K562 (cell line): ENCODE data around the gene MPHOSPH6. TPM values are rescaled to one million over a fixed set of nuclear protein-coding genes. Genes with fewer than 3 reads are reported as not detected.

Experiments
- ATAC-seq: fragments of 200-7000 bp; cut with Tn5 transposase; 3 replicates; pipeline ENCODE4 v1.9.1; 2020; ENCODE audit warnings: moderate library complexity
- BruUV-seq: library from RNA; stranded (reverse); fragments of 400-500 nt; replicated peaks from 2 replicates; lab custom pipeline; 2021; lab: Mats Ljungman, UMichigan
- CTCF ChIA-PET: fragments of 300-600 bp; formaldehyde crosslinking; extraction: SDS; loops from one replicate; lab custom pipeline; 2021; ENCODE audit warnings: low intra/inter-chr PET ratio; lab: Yijun Ruan, JAX
- POLR2A ChIA-PET: fragments of 300-600, 350-650 bp; sonication (Branson Sonifier 250); formaldehyde crosslinking; extraction: SDS; loops from one replicate; lab custom pipeline; 2021; ENCODE audit warnings: antibody characterized with exemption, inconsistent platforms; lab: Yijun Ruan, JAX
- DNase-seq, 4 experiments: peaks; one replicate each; pipeline versions ENCODE4 v3.0.0 to v3.0.0-alpha.2; 2011 to 2018; ENCODE audit warnings: low spot score in 3 of 4, mixed read lengths in 3 of 4; ENCODE audit errors: extremely low read depth in 1 of 4
- FAIRE-seq: peaks from 2 replicates; lab custom pipeline; 2011; peaks lifted over from hg19 to GRCh38; lab: Jason Lieb, UNC
- H2AFZ ChIP-seq: 2 replicates; pipeline ENCODE4 v1.6.0; 2011; ENCODE audit warnings: low read depth, low read length, control low read depth, inconsistent platforms
- H3K27ac ChIP-seq: fragments of 200-600 bp; 3 replicates; pipeline ENCODE4 v1.8.0; 2011; ENCODE audit warnings: low read depth, mild to moderate bottlenecking, control low read depth, inconsistent platforms, low read length, moderate library complexity, mixed read lengths; ENCODE audit errors: extremely low read depth
- H3K27me3 ChIP-seq, 2 experiments: fragments of 300-600 bp in 1 of 2; 2 replicates in 1 of 2; 3 replicates in 1 of 2; pipeline versions ENCODE4 v1.6.0 to v1.8.0; 2011; ENCODE audit warnings: inconsistent platforms in 2 of 2, low read length in 2 of 2, mild to moderate bottlenecking in 1 of 2, mixed read lengths in 1 of 2, moderate library complexity in 1 of 2; ENCODE audit not compliant: control insufficient read depth in 2 of 2, insufficient read depth in 2 of 2
- H3K36me3 ChIP-seq: fragments of 300-600 bp; 3 replicates; pipeline ENCODE4 v1.8.0; 2011; ENCODE audit warnings: mild to moderate bottlenecking, low read length, inconsistent platforms; ENCODE audit not compliant: control insufficient read depth, insufficient read depth
- H3K4me1 ChIP-seq, 2 experiments: fragments of 200-600 bp in 1 of 2; replicated peaks in 1 of 2; 2 replicates in 1 of 2; 3 replicates in 1 of 2; pipeline versions ENCODE4 v1.5.1 to v1.8.0; 2011; ENCODE audit warnings: inconsistent platforms in 2 of 2, low read length in 2 of 2, mild to moderate bottlenecking in 1 of 2, mixed read lengths in 1 of 2, moderate library complexity in 1 of 2; ENCODE audit not compliant: control insufficient read depth in 2 of 2, insufficient read depth in 2 of 2
- H3K4me2 ChIP-seq: 2 replicates; pipeline ENCODE4 v1.6.1; 2011; ENCODE audit warnings: low read length, control low read depth, inconsistent platforms, mixed read lengths; ENCODE audit not compliant: insufficient read depth
- H3K4me3 ChIP-seq: fragments of 200-600 bp; sonication (generic), shearing (Covaris generic); 2 replicates; pipeline ENCODE4 v1.5.1; 2016; ENCODE audit warnings: control low read depth, inconsistent platforms
- H3K79me2 ChIP-seq: fragments of 200-600 bp; 3 replicates; pipeline ENCODE4 v1.8.0; 2011; ENCODE audit warnings: low read length, inconsistent platforms; ENCODE audit not compliant: control insufficient read depth, insufficient read depth
- H3K9ac ChIP-seq, 2 experiments: 2 replicates each; pipeline versions ENCODE4 v1.6.0 to v1.6.1; 2011; ENCODE audit warnings: low read depth in 2 of 2, low read length in 2 of 2, control low read depth in 1 of 2, inconsistent platforms in 1 of 2, mild to moderate bottlenecking in 1 of 2, mixed read lengths in 1 of 2; ENCODE audit not compliant: insufficient read depth in 1 of 2
- H3K9me1 ChIP-seq: one replicate; pipeline ENCODE4 v1.6.0; 2011; ENCODE audit warnings: inconsistent platforms, mild to moderate bottlenecking, low read length, moderate library complexity; ENCODE audit not compliant: control insufficient read depth, insufficient read depth
- H3K9me3 ChIP-seq: replicated peaks from 2 replicates; pipeline ENCODE4 v1.5.1; 2011; ENCODE audit warnings: low read depth, low read length, inconsistent platforms; ENCODE audit not compliant: control insufficient read depth, insufficient read depth
- H4K20me1 ChIP-seq: replicated peaks from 2 replicates; pipeline ENCODE4 v1.6.1; 2011; ENCODE audit warnings: low read length, inconsistent platforms, mixed read lengths; ENCODE audit not compliant: control insufficient read depth, insufficient read depth
- HBP1 ChIP-seq: fragments of 450-650 bp; formaldehyde crosslinking; IDR thresholded peaks from 2 replicates; pipeline ENCODE4 v1.4.0; 2022; ENCODE audit warnings: missing genetic modification characterization
- MCM5 ChIP-seq: fragments of 450-650 bp; IDR thresholded peaks from 2 replicates; pipeline ENCODE4 v1.6.1; 2016; ENCODE audit warnings: low read depth
- MTA1 ChIP-seq: fragments of 450-650 bp; IDR thresholded peaks from 2 replicates; pipeline ENCODE4 v1.6.1; 2017; ENCODE audit warnings: borderline replicate concordance
- MYBL2 ChIP-seq, 2 experiments: fragments of 450-650 bp in 1 of 2; sonication (generic) in 1 of 2; formaldehyde crosslinking in 1 of 2; IDR thresholded peaks; 2 replicates each; pipeline versions ENCODE4 v1.6.1 to v1.8.1; 2017 to 2022; ENCODE audit warnings: borderline replicate concordance in 1 of 2, inconsistent platforms in 1 of 2, low read depth in 1 of 2, mild to moderate bottlenecking in 1 of 2, missing genetic modification reagents in 1 of 2, moderate library complexity in 1 of 2
- NCOR1 ChIP-seq: fragments of 450-650 bp; IDR thresholded peaks from 2 replicates; pipeline ENCODE4 v1.6.1; 2016; ENCODE audit warnings: mild to moderate bottlenecking, moderate library complexity
- RBM14 ChIP-seq: fragments of 200-400 bp; formaldehyde crosslinking; IDR thresholded peaks from 2 replicates; pipeline ENCODE4 v1.6.1; 2018; ENCODE audit warnings: low read depth, mild to moderate bottlenecking, low read length, moderate library complexity, borderline replicate concordance; ENCODE audit not compliant: insufficient read depth
- ZFP1 ChIP-seq: fragments of 450-650 bp; formaldehyde crosslinking; IDR thresholded peaks from 2 replicates; pipeline ENCODE4 v1.4.0; 2020; ENCODE audit warnings: mild to moderate bottlenecking, mixed read lengths
- ZFP91 ChIP-seq: sonication (generic); formaldehyde crosslinking; IDR thresholded peaks from 2 replicates; pipeline ENCODE4 v1.8.0; 2022; ENCODE audit warnings: mild to moderate bottlenecking, missing genetic modification reagents
- ZKSCAN8 ChIP-seq: fragments of 200-800 bp; sonication (Bioruptor generic); IDR thresholded peaks from 2 replicates; pipeline ENCODE4 v1.6.1; 2016; ENCODE audit warnings: missing genetic modification characterization, missing compliant biosample characterization
- ZNF347 ChIP-seq: fragments of 450-650 bp; formaldehyde crosslinking; IDR thresholded peaks from 2 replicates; pipeline ENCODE4 v1.4.0; 2020; ENCODE audit warnings: low read depth, mild to moderate bottlenecking, moderate library complexity
- ZNF444 ChIP-seq: fragments of 250-450 bp; sonication (Bioruptor Pico); IDR thresholded peaks from 2 replicates; pipeline ENCODE4 v1.4.0; 2020; ENCODE audit warnings: mild to moderate bottlenecking, moderate library complexity
- ZNF644 ChIP-seq: fragments of 200-800 bp; sonication (Bioruptor generic); IDR thresholded peaks from 2 replicates; pipeline ENCODE4 v1.6.1; 2016; ENCODE audit warnings: low read depth, missing genetic modification characterization, missing compliant biosample characterization
- ZNF655 ChIP-seq: fragments of 250-450 bp; sonication (Bioruptor Pico); IDR thresholded peaks from 2 replicates; pipeline ENCODE4 v1.5.0; 2021
- ZNF707 ChIP-seq: fragments of 250-450 bp; sonication (Bioruptor Pico); conservative IDR thresholded peaks from 2 replicates; pipeline ENCODE4 v1.8.0; 2022; ENCODE audit warnings: inconsistent platforms, mild to moderate bottlenecking, moderate library complexity
- ZNF740 ChIP-seq, 3 experiments: fragments of 200-800 bp in 1 of 3; sonication (Bioruptor generic) in 1 of 3; sonication (generic) in 1 of 3; formaldehyde crosslinking in 1 of 3; IDR thresholded peaks; 2 replicates each; pipeline versions ENCODE4 v1.6.1 to v1.8.0; 2016 to 2022; ENCODE audit warnings: mild to moderate bottlenecking in 2 of 3, missing compliant biosample characterization in 2 of 3, missing genetic modification characterization in 2 of 3, missing genetic modification reagents in 1 of 3
- WGBS: fragments of 100-300 bp; shearing (Covaris generic); methylation state at CpG from one replicate; pipeline ENCODE4 v1.1.6; 2016; ENCODE audit warnings: low coverage, mixed read lengths; ENCODE audit not compliant: insufficient coverage; ENCODE audit errors: missing lambda C conversion rate; 5-methylcytosine and 5-hydroxymethylcytosine counted together
- in situ Hi-C: fragments of 300-500 bp; cut with MboI; formaldehyde crosslinking; loops from 4 replicates; pipeline ENCODE4 v1.15.0; 2018; ENCODE audit warnings: inconsistent platforms, mixed read lengths
- intact Hi-C: fragments of 100-400 bp; cut with micrococcal nuclease; formaldehyde crosslinking; loops from 2 replicates; pipeline ENCODE4 v1.14.2; 2022
- polyA plus RNA-seq, 8 experiments: library from polyadenylated mRNA; depleted of rRNA in 4 of 8; stranded (reverse) in 5 of 8; unstranded in 3 of 8; fragments of >200 nt; fragmentation: Nextera tagmentation in 2 of 8; fragmentation: Illumina TruSeq in 1 of 8; extraction: Ambion mirVana in 2 of 8; extraction: Trizol in 1 of 8; gene quantifications; 2 replicates each; pipeline versions ENCODE4 v1.2.1 to v1.2.3, GENCODE V29; 2011 to 2014; ENCODE audit warnings: inconsistent platforms in 1 of 8, missing spikeins in 1 of 8
- total RNA-seq, 7 experiments: library from RNA; depleted of rRNA in 6 of 7; stranded (reverse); fragments of >200 nt in 6 of 7; fragmentation: Illumina TruSeq in 2 of 7; extraction: Trizol in 2 of 7; gene quantifications; 2 replicates each; pipeline versions ENCODE4 v1.2.1 to v1.2.3, GENCODE V29; 2011 to 2021; ENCODE audit warnings: low replicate concordance in 1 of 7

The MPHOSPH6 gene
- total and polyA plus RNA-seq, 9 of the 15 experiments (the other 6 are each of a cell fraction or from before 2014, with no cell fraction given) = 37.0 to 153 (median 76.7) TPM

GRCh38 chr16:82108774-82109173, 61.2 kb downstream of the MPHOSPH6 start (continued):
- no peak for TF ChIP-seq HBP1 (CRISPR knock-in tag)
- no peak for TF ChIP-seq MCM5

GRCh38 chr16:82108100-82108499, 61.9 kb downstream of the MPHOSPH6 start:
- DNase-seq = no peak
- no TSS peak for BruUV-seq
- WGBS = 3% methylated on average over 2 of the region's 2 CpGs
- no peaks in the 10 kb centered on the region for H3K4me1 ChIP-seq
- ATAC-seq = no peak
- H3K9me3 ChIP-seq = no peaks in the 10 kb centered on the region
- no peak overlapping the region for H3K4me3 ChIP-seq
- no peak for FAIRE-seq
- no peak overlapping the region for H3K4me2 ChIP-seq
- H3K79me2 ChIP-seq = no peaks in the 10 kb centered on the region
- ChIA-PET POLR2A (no interaction called here), CTCF (no interaction called here)
- H3K9me1 ChIP-seq = no peaks in the 10 kb centered on the region
- no peak overlapping the region for H3K27ac ChIP-seq
- no peaks in the 10 kb centered on the region for H4K20me1 ChIP-seq
- TF ChIP-seq ZNF655 (no peak), MYBL2 (IDR thresholded peaks at IDR 0.05; ENCODE audit: low read depth) (no peak), MYBL2 (CRISPR knock-in tag; IDR thresholded peaks at IDR 0.05; ENCODE audit: borderline replicate concordance) (no peak), RBM14 (no peak), ZNF707 (CRISPR knock-in tag) (no peak), ZNF740 (CRISPR knock-in tag; IDR thresholded peaks at IDR 0.05) (no peak), ZNF740 (tag; IDR thresholded peaks at IDR 0.05) (no peak), ZFP1 (no peak), ZKSCAN8 (CRISPR knock-in tag) (no peak), ZFP91 (CRISPR knock-in tag) (no peak), MTA1 (no peak), ZNF444 (CRISPR knock-in tag) (no peak), ZNF347 (CRISPR knock-in tag) (no peak), NCOR1 (no peak), ZNF644 (no peak)
- peaks cover 16 to 26% of the 10 kb centered on the region in 2 experiments for H3K27me3 ChIP-seq
- H3K36me3 ChIP-seq = no peaks in the 10 kb centered on the region
- no peak overlapping the region for H2AFZ ChIP-seq
- intact Hi-C loops (loop anchor here (10.0 kb wide), 1 partner anchor 117 kb away; no protein-coding TSS in a partner anchor), in situ Hi-C loops (no loop called here)
- H3K9ac ChIP-seq = no peak overlapping the region
